ENCODE data around the gene CYTIP. TPM values are rescaled to one million over a fixed set of nuclear protein-coding genes. Genes with fewer than 3 reads are reported as not detected.

The CYTIP gene
- total RNA-seq, 1 experiment from 2014 or later = not detected

DNA sequence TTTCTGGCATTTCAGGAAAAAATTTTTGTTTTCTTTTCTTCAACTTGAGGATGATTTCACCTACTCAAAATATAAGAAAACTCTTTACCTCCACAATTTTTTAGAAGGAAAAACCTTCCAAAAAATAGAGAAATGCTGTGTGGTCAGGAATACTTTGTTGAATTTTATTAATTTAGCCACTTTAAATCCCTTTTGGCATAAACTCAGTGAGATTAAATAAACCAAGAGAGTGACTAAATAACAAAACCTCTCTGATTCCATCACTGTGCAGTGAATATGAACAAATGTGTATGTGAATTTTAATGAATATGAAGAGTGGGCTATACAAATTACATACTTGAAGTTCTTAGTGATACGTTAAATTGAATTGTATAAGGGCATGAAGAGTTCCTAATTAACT is 25.8 kb upstream of the CYTIP start:
- no TSS peak for BruUV-seq (replicated peaks)
- Histone ChIP-seq H3F3A (ENCODE audit: insufficient read depth, low read depth) (no peaks in the 10 kb centered on the region), H4K20me1 (ENCODE audit: insufficient read depth) (no peaks in the 10 kb centered on the region), H3K27me3 (ENCODE audit: insufficient read depth, low read depth) (no peaks in the 10 kb centered on the region), H3K9me2 (ENCODE audit: insufficient read depth) (no peaks in the 10 kb centered on the region), H3K27ac (no peak overlapping the region), H2AFZ (no peak overlapping the region), H3K79me2 (ENCODE audit: low read depth) (no peaks in the 10 kb centered on the region), H3K4me1 (replicated peaks; ENCODE audit: insufficient read depth) (no peaks in the 10 kb centered on the region), H3K4me2 (no peak overlapping the region), H3K4me3 (no peak overlapping the region), H3K9me3 (ENCODE audit: insufficient read depth, low read depth) (no peaks in the 10 kb centered on the region), H3K36me3 (ENCODE audit: low read depth) (no peaks in the 10 kb centered on the region)
- DNase-seq = no peak
- intact Hi-C loops (cut with micrococcal nuclease; ENCODE audit: unreplicated experiment) = no loop called here
- TF ChIP-seq, protein P1, sequence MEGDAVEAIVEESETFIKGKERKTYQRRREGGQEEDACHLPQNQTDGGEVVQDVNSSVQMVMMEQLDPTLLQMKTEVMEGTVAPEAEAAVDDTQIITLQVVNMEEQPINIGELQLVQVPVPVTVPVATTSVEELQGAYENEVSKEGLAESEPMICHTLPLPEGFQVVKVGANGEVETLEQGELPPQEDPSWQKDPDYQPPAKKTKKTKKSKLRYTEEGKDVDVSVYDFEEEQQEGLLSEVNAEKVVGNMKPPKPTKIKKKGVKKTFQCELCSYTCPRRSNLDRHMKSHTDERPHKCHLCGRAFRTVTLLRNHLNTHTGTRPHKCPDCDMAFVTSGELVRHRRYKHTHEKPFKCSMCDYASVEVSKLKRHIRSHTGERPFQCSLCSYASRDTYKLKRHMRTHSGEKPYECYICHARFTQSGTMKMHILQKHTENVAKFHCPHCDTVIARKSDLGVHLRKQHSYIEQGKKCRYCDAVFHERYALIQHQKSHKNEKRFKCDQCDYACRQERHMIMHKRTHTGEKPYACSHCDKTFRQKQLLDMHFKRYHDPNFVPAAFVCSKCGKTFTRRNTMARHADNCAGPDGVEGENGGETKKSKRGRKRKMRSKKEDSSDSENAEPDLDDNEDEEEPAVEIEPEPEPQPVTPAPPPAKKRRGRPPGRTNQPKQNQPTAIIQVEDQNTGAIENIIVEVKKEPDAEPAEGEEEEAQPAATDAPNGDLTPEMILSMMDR (conservative IDR thresholded peaks at IDR 0.05) = no peak
- ChIA-PET CTCF (no interaction called here), POLR2A (ENCODE audit: unreplicated experiment) (no interaction called here)

DNA sequence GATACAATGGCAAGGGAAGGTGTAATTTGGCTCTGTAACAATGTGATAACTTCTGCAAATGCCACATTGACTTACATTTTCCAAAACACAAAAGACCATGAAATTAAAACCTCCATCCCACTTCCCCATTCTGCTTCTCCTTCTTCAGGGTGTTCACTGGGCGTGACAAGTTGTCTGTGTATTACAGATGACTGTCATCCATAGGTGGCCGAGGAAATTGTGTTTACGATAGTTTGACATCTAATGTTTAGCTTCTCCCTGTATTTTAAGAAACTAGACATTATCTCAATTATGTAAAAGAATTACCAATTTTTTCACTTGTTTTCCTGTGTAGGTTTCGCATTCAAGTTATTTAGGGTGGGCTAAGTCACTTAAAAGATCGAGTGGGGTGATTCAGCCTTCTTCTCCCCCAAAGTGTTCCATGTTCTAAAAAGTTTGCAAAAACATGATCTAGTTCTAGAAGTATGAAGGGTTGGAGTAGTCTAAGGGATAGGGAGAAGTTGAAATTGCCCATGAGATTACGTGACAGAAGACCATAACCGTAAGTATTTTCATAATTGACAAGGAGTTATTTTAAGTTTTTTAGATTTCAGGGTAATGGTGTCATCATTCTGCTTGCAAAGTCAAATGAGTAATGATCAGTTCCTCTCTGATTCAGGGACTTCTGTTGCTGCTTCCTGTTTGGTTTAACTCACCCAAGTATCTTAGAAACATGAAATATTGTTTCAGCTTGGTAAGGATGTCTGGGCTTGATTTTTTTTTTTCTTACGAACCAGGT is 25.2 kb upstream of the CYTIP start:
- Histone ChIP-seq H3K9me3 (ENCODE audit: insufficient read depth, low read depth) (no peaks in the 10 kb centered on the region), H4K20me1 (ENCODE audit: insufficient read depth) (no peaks in the 10 kb centered on the region), H3F3A (ENCODE audit: insufficient read depth, low read depth) (no peaks in the 10 kb centered on the region), H3K9me2 (ENCODE audit: insufficient read depth) (no peaks in the 10 kb centered on the region), H3K27ac (no peak overlapping the region), H3K27me3 (ENCODE audit: insufficient read depth, low read depth) (no peaks in the 10 kb centered on the region), H3K4me3 (no peak overlapping the region), H3K4me1 (replicated peaks; ENCODE audit: insufficient read depth) (no peaks in the 10 kb centered on the region), H3K79me2 (ENCODE audit: low read depth) (no peaks in the 10 kb centered on the region), H3K4me2 (no peak overlapping the region), H3K36me3 (ENCODE audit: low read depth) (no peaks in the 10 kb centered on the region), H2AFZ (no peak overlapping the region)
- CTCF ChIA-PET = no interaction called here
- DNase-seq = no peak
- POLR2A ChIA-PET (ENCODE audit: unreplicated experiment) = no interaction called here
- TF ChIP-seq, protein P1 (conservative IDR thresholded peaks at IDR 0.05) = no peak
- TF ChIP-seq EZH2 (IDR thresholded peaks at IDR 0.05; ENCODE audit: low read depth) = no peak
- intact Hi-C loops (cut with micrococcal nuclease; ENCODE audit: unreplicated experiment) = no loop called here
- BruUV-seq (replicated peaks) = no TSS peak

DNA sequence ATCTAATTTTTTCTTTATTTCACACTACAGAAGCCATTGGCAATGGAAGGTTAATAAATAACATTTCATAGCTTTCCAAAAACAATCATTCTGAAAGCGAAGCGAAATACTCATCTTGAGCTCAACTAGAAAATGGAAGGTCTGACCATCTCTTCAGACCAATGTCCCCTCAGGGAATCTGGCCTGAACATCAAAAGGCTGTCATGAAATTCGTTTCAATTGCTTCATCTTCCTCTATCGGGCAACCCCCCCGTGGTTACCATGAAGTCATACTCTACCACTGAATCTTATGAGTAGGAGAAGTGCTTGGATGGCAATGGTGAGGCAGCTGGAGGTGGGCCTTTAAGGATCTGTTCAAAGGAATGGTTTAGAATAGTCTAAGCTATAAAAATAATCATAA is 22.9 kb upstream of the CYTIP start:
- POLR2A ChIA-PET (ENCODE audit: unreplicated experiment) = no interaction called here
- Histone ChIP-seq H3K4me3 (no peak overlapping the region), H3K9me3 (ENCODE audit: insufficient read depth, low read depth) (no peaks in the 10 kb centered on the region), H3K9me2 (ENCODE audit: insufficient read depth) (no peaks in the 10 kb centered on the region), H2AFZ (no peak overlapping the region), H3K4me2 (no peak overlapping the region), H3K79me2 (ENCODE audit: low read depth) (no peaks in the 10 kb centered on the region), H4K20me1 (ENCODE audit: insufficient read depth) (no peaks in the 10 kb centered on the region), H3K36me3 (ENCODE audit: low read depth) (no peaks in the 10 kb centered on the region), H3K27me3 (ENCODE audit: insufficient read depth, low read depth) (no peaks in the 10 kb centered on the region), H3K27ac (no peak overlapping the region), H3K4me1 (replicated peaks; ENCODE audit: insufficient read depth) (no peaks in the 10 kb centered on the region), H3F3A (ENCODE audit: insufficient read depth, low read depth) (no peaks in the 10 kb centered on the region)
- TF ChIP-seq, protein P1 (conservative IDR thresholded peaks at IDR 0.05) = no peak
- TF ChIP-seq EZH2 (IDR thresholded peaks at IDR 0.05; ENCODE audit: low read depth) = no peak
- DNase-seq = no peak
- CTCF ChIA-PET = no interaction called here
- no TSS peak for BruUV-seq (replicated peaks)
- intact Hi-C loops (cut with micrococcal nuclease; ENCODE audit: unreplicated experiment) = no loop called here

All from PC-9 (cell line).